SK-MEL-5 (cell line): ENCODE measurements around the gene DDC. TPM values are rescaled to one million over a fixed set of nuclear protein-coding genes. Genes with fewer than 3 reads are reported as not detected.

ENCODE experiments used
- DNase-seq: peaks from one replicate; pipeline ENCODE4 v3.0.0-alpha.2; 2016; ENCODE audit warnings: low read depth, low spot score
- in situ Hi-C: cut with HindIII; loops from 2 replicates; pipeline ENCODE4 v1.10.0; 2016; ENCODE audit warnings: low sequenced_read_pairs, high pct_unique_total_duplicates, low pct_unique_long_range_greater_than_20kb
- small RNA-seq, 2 experiments: library from RNA; depleted of rRNA; stranded (forward); fragments of <200 nt; gene quantifications; one replicate each; pipeline ENCODE3, GENCODE V24; 2014
- total RNA-seq: library from RNA; depleted of rRNA; stranded (reverse); fragments of >200 nt; shearing (Covaris generic); gene quantifications from 2 replicates; pipeline ENCODE4 v1.2.3, GENCODE V29; 2014; rRNA removed

The DDC gene
- total RNA-seq, 1 experiment from 2014 or later: not detected

GRCh38 chr7:50418526-50419290 lies 146.5 kb downstream of the DDC start:
- in situ Hi-C loops: no loop called here

GRCh38 chr7:50418086-50418515 lies 147.1 kb downstream of the DDC start:
- peak; percentile 95 for DNase-seq
- in situ Hi-C loops: no loop called here

More at GRCh38 chr7:50418526-50419290, 146.5 kb downstream of the DDC start:
- no peak for DNase-seq

DNA sequence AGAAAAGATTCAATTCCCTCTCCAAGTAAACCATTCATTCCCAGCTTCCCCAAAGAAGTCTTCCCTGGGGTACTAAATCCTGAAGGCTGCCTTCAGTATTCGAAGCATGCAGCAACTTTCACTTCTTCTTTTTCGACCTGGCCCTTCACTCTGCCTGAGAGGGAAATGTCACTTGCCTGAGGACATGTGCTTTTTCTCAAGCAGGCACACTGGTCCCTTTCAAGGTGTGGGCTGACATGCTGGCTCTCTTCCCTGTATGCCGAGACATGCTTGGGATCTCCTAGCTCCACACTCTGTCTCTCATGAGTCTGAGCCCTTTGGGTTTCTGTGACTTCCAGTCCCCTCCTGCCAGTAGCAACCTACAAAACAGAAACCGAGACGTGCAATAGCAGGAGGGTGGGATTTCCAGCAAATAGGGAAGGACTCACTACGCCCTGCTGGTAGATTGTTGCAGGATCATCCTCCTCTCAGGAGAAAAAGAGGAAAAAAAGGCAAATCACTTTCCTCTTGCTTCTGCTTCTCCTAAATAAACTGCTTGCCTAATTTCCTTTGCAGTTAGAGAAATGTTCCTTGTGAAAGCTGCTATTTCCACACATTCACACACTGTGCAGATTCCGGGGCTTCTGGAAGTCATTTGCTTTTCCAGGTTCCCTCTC lies 148.6 kb downstream of the DDC start:
- in situ Hi-C loops: no loop called here
- peak; percentile 6 for DNase-seq

DNA sequence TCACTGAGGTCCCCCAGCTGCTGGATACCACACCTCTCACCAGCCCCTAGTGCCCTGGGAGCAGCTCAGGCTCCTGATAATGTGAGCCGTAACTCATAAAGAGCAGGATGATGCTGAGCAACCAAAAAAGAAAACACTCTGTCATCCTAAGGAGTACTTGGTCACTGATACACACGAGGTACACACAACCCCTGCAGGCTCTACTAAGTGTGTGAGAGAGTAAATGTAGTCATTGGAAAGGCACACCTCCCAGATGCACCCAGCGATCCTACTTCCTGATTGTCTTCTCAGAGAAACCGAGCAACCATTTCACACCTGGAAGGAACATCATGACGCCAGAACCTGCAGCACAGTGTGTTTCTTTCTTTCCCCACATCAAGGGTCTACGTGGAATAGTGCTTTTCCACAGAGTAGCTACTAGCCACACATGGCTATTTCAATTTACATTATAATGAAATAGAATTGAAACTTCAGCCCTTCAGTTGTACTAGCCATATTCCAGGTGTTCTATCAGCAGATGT lies 149.3 kb downstream of the DDC start:
- in situ Hi-C loops: no loop called here

GRCh38 chr7:50413561-50413960 lies 151.6 kb downstream of the DDC start:
- in situ Hi-C loops: no loop called here
- no peak for DNase-seq

More for the DNA sequence above, 149.3 kb downstream of the DDC start:
- no peak for DNase-seq

- in situ Hi-C loops: no loop called here
- no peak for DNase-seq
Measured at GRCh38 chr7:50412973-50413372, 152.2 kb downstream of the DDC start.

GRCh38 chr7:50411332-50411731 lies 153.9 kb downstream of the DDC start:
- in situ Hi-C loops: no loop called here

DNA sequence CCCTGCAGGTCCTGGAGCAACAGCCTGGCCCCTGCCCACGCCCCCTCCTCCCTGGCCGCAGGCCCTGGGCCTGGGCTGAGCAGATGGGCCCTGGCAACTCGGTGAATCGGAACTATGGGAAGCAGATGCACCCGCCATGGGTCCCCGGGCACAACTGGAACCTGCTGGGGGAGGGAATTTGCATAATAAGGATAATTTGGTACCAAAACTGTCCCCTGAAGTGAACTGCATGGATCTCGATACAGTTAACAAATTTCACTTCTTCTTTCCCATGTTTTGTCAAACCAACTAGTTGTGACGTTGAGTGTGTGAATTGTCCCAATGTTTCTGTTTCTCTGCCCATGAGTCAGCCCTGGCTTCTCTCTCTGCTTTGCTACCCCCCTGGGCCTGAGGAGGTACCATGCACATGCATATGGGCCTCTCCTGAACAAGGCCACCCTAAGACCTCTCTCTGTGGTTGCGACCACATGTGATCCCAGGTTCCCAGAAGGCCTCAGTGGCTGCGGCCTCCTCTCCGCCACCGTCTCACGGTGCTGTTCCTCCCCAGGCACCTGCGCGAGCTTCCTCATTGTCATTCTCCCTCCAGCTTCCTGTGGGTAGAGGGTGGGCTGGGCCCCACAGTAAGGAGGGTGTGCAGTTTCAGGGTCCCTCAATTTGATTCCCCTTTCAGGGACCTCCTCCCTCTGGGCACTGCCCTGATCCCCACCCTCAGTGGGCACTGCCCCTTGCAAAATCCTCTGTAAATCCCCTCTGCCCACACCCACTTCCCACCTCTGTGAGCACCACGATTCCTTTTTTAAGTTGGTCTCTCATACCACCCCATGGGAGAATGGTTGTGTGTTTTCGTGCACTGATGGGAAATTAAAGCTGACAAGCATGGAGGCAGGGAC lies 155.1 kb downstream of the DDC start:
- no peak for DNase-seq
- in situ Hi-C loops: no loop called here

More at GRCh38 chr7:50411332-50411731, 153.9 kb downstream of the DDC start:
- DNase-seq: no peak

Small RNA genes within 50 kb of the gene (small RNA-seq; reads per million reads assigned to genes)
- gene RNU6-1091P: 0 reads per million in 2 experiments

Other genes with a start within 250 kb of the DDC start
- 35.3 and 40.1 TPM in 2 replicates for gene FIGNL1, start 115.1 kb downstream of the DDC start, total RNA-seq
- 91.2 and 94.3 TPM in 2 replicates for gene GRB10, start 217.5 kb upstream of the DDC start, total RNA-seq